GM23338 (cell line): ENCODE results near the gene KISS1R. TPM values are rescaled to one million over a fixed set of nuclear protein-coding genes. Genes with fewer than 3 reads are reported as not detected.

Experiments
- ATAC-seq: fragments of 200-7000 bp; cut with Tn5 transposase; 3 replicates; pipeline ENCODE4 v1.9.1; 2020
- DNase-seq: peaks from one replicate; pipeline ENCODE4 v3.0.0-alpha.2; 2015; ENCODE audit warnings: low spot score
- H2AFZ ChIP-seq: fragments of 200-600 bp; sonication (generic); 2 replicates; pipeline ENCODE4 v1.8.0; 2016; ENCODE audit warnings: antibody characterized with exemption, mild to moderate bottlenecking, moderate library complexity
- H3F3A ChIP-seq: fragments of 200-600 bp; sonication (generic); replicated peaks from 2 replicates; pipeline ENCODE4 v1.8.0; 2017; ENCODE audit warnings: antibody characterized with exemption, mixed run types, low read depth
- H3K27ac ChIP-seq: fragments of 200-600 bp; sonication (generic); 2 replicates; pipeline ENCODE4 v1.6.1; 2016; ENCODE audit warnings: low read depth
- H3K27me3 ChIP-seq: fragments of 200-600 bp; sonication (generic); 2 replicates; pipeline ENCODE4 v1.8.0; 2016; ENCODE audit warnings: mild to moderate bottlenecking, mixed run types, moderate library complexity; ENCODE audit not compliant: insufficient read depth
- H3K36me3 ChIP-seq: fragments of 200-600 bp; sonication (generic); 2 replicates; pipeline ENCODE4 v1.8.0; 2016; ENCODE audit warnings: mild to moderate bottlenecking; ENCODE audit not compliant: insufficient read depth
- H3K4me1 ChIP-seq: fragments of 200-600 bp; sonication (generic); 2 replicates; pipeline ENCODE4 v1.8.0; 2016; ENCODE audit warnings: mild to moderate bottlenecking, moderate library complexity; ENCODE audit not compliant: insufficient read depth
- H3K4me2 ChIP-seq: fragments of 200-600 bp; sonication (generic); 2 replicates; pipeline ENCODE4 v1.7.1; 2017; ENCODE audit warnings: mixed run types
- H3K4me3 ChIP-seq: fragments of 200-600 bp; sonication (generic); 2 replicates; pipeline ENCODE4 v1.6.1; 2016; ENCODE audit warnings: mixed run types
- H3K79me2 ChIP-seq: fragments of 200-600 bp; sonication (generic); replicated peaks from 2 replicates; pipeline ENCODE4 v1.8.0; 2017; ENCODE audit warnings: mild to moderate bottlenecking; ENCODE audit not compliant: insufficient read depth
- H3K9me2 ChIP-seq: fragments of 200-600 bp; sonication (generic); 2 replicates; pipeline ENCODE4 v1.8.0; 2017; ENCODE audit not compliant: insufficient read depth
- H4K20me1 ChIP-seq: fragments of 200-600 bp; sonication (generic); replicated peaks from 2 replicates; pipeline ENCODE4 v1.8.0; 2017; ENCODE audit warnings: mild to moderate bottlenecking; ENCODE audit not compliant: insufficient read depth
- H3K27ac Mint-ChIP-seq: 2 replicates; pipeline ENCODE4 v1.8.0; 2020; ENCODE audit warnings: inconsistent platforms, mild to moderate bottlenecking, moderate library complexity, mixed read lengths
- H3K27me3 Mint-ChIP-seq: 3 replicates; pipeline ENCODE4 v1.8.0; 2022; ENCODE audit warnings: low read depth, mild to moderate bottlenecking, moderate library complexity, mixed read lengths, inconsistent platforms; ENCODE audit not compliant: insufficient read depth, poor library complexity
- H3K36me3 Mint-ChIP-seq: 3 replicates; pipeline ENCODE4 v1.8.0; 2021; ENCODE audit warnings: low read depth, mild to moderate bottlenecking, inconsistent platforms, moderate library complexity, mixed read lengths
- H3K4me1 Mint-ChIP-seq: 3 replicates; pipeline ENCODE4 v1.8.0; 2020; ENCODE audit warnings: mild to moderate bottlenecking, inconsistent platforms, mixed read lengths
- H3K4me3 Mint-ChIP-seq: 3 replicates; pipeline ENCODE4 v1.8.0; 2021; ENCODE audit warnings: moderate library complexity, mild to moderate bottlenecking, inconsistent platforms, mixed read lengths
- H3K9me3 Mint-ChIP-seq: 3 replicates; pipeline ENCODE4 v1.8.0; 2020; ENCODE audit warnings: moderate library complexity, mild to moderate bottlenecking, inconsistent platforms, mixed read lengths
- CREB1 ChIP-seq: fragments of 250-450 bp; sonication (Bioruptor Pico); IDR thresholded peaks from 2 replicates; pipeline ENCODE4 v1.5.0; 2020; ENCODE audit warnings: low read depth, mild to moderate bottlenecking, moderate library complexity
- EZH2 ChIP-seq: fragments of 200-600 bp; sonication (generic); IDR thresholded peaks from one replicate; pipeline ENCODE4 v1.8.0; 2017; ENCODE audit warnings: antibody characterized with exemption, mild to moderate bottlenecking, low read depth; ENCODE audit not compliant: unreplicated experiment
- EZH2phosphoT487 ChIP-seq: fragments of 200-600 bp; sonication (generic); IDR thresholded peaks from one replicate; pipeline ENCODE4 v1.8.1; 2018; ENCODE audit warnings: antibody characterized with exemption; ENCODE audit not compliant: unreplicated experiment
- JUNB ChIP-seq: IDR thresholded peaks from one replicate; pipeline ENCODE4 v1.6.1; 2016; ENCODE audit warnings: antibody characterized with exemption; ENCODE audit not compliant: unreplicated experiment
- NANOG ChIP-seq: IDR thresholded peaks from 2 replicates; pipeline ENCODE4 v1.6.1; 2016; ENCODE audit warnings: antibody characterized with exemption, borderline replicate concordance
- ZNF114 ChIP-seq: fragments of 250-450 bp; sonication (Bioruptor Pico); IDR thresholded peaks from 2 replicates; pipeline ENCODE4 v1.5.0; 2020; ENCODE audit warnings: mild to moderate bottlenecking, moderate library complexity
- ZNF331 ChIP-seq: fragments of 250-450 bp; sonication (Bioruptor Pico); IDR thresholded peaks from 2 replicates; pipeline ENCODE4 v1.5.0; 2020; ENCODE audit warnings: low read depth, mild to moderate bottlenecking, moderate library complexity
- polyA plus RNA-seq: library from polyadenylated mRNA; unstranded; fragments of >200 nt; fragmentation: Nextera tagmentation; extraction: Ambion mirVana; gene quantifications from 2 replicates; pipeline ENCODE4 v1.2.1, GENCODE V29; 2016
- total RNA-seq: library from RNA; depleted of rRNA; stranded (reverse); fragments of >200 nt; shearing (Covaris generic); gene quantifications from 2 replicates; pipeline ENCODE4 v1.2.3, GENCODE V29; 2014
- TF ChIP-seq, protein P1 (sequence below): IDR thresholded peaks from 2 replicates; pipeline ENCODE4 v1.6.1; 2016; ENCODE audit warnings: antibody characterized with exemption
- TF ChIP-seq, protein P2 (sequence below): IDR thresholded peaks from one replicate; pipeline ENCODE4 v1.6.1; 2018; ENCODE audit warnings: antibody characterized with exemption; ENCODE audit not compliant: unreplicated experiment
- TF ChIP-seq, protein P3 (sequence below): fragments of 250-450 bp; sonication (Bioruptor Pico); IDR thresholded peaks from 2 replicates; pipeline ENCODE4 v1.5.0; 2020; ENCODE audit warnings: mild to moderate bottlenecking, moderate library complexity
- TF ChIP-seq, protein P4 (sequence below), 2 experiments: fragments of 200-600 bp in 1 of 2; sonication (generic) in 1 of 2; conservative IDR thresholded peaks; 2 replicates each; pipeline versions ENCODE4 v1.5.1 to v1.6.1; 2016 to 2017; ENCODE audit warnings: antibody characterized with exemption in 2 of 2, low read depth in 2 of 2, mild to moderate bottlenecking in 2 of 2, moderate library complexity in 1 of 2

KISS1R gene
- total and polyA plus RNA-seq, 2 experiments from 2014 or later = 0.78 to 4.0 TPM

DNA sequence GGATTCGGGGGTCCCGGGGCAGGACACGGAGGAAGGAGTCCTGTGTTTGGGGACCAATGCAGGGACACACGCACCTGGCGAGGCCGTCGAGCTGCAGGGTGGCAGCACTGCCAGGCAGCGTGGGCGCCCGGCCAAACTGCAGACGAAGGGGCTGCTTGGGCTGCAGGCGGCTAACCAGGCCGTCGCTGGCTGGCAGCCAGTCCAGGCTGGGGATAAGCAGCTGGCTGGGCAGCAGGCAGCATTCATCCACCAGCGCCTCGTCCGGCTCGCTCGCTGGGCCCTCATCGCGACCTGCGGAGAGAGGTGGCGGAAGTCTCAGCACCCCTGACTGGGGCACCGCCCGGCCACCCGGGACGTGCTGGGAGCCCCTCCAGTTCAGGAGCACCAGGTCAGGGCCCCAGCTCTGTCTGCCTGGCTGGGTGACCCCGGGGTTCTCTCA lies 46.2 kb upstream of the KISS1R start (continued):
- TF ChIP-seq JUNB (no peak), EZH2phosphoT487 (no peak), CREB1 (CRISPR knock-in tag) (no peak), ZNF331 (CRISPR knock-in tag) (no peak), NANOG (no peak)
- TF ChIP-seq, protein P1, sequence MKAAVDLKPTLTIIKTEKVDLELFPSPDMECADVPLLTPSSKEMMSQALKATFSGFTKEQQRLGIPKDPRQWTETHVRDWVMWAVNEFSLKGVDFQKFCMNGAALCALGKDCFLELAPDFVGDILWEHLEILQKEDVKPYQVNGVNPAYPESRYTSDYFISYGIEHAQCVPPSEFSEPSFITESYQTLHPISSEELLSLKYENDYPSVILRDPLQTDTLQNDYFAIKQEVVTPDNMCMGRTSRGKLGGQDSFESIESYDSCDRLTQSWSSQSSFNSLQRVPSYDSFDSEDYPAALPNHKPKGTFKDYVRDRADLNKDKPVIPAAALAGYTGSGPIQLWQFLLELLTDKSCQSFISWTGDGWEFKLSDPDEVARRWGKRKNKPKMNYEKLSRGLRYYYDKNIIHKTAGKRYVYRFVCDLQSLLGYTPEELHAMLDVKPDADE = no peak

DNA sequence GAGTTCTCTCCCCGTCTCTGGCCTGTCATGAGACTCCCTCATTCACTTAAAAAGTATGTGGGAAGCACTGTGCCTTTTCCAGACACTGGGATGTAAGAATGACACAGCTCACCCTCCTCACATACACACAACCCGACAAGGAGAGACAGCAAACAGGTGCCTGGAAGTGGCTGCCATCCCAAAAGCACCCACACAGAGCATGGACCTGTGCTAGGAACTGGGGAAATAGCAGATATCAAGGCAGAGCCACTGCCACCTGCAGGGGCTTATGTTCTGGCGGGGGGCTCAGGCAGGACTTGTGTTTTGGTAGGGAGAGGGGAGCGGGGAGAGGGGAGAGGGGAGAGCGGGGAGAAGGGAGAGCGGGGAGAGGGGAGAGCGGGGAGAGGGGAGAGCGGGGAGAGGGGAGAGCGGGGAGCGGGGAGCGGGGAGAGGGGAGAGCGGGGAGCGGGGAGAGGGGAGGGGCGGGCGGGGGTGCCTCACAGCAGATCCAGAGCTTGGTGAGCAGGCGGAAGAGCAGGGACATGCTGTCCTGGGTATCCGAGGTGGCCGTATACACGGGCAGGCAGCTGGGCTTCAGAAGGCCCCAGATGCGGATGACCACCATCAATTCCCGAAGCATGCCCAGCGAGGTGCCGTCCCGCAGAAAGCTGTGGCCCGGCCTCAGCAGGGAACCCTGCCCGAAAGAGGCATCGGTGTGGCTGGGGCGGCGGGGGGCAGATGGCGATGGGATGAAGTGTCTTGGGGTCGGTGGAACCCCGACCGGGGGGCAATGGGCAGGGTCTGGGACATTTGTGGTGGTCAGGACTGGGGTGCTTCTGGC lies 45.5 kb upstream of the KISS1R start:
- H3K9me3 Mint-ChIP-seq = peaks cover 11% of the 10 kb centered on the region
- H3K36me3 ChIP-seq = no peaks in the 10 kb centered on the region; the same call in 1 of the 2 replicates
- no peaks in the 10 kb centered on the region for H4K20me1 ChIP-seq
- peak; percentile 89 for DNase-seq
- H3F3A ChIP-seq = peaks cover 19% of the 10 kb centered on the region
- H2AFZ ChIP-seq = no peak overlapping the region
- H3K4me3 Mint-ChIP-seq = peak overlapping the region; percentile 54; the same call in 2 of the 3 replicates
- no peaks in the 10 kb centered on the region for H3K27me3 ChIP-seq
- peaks cover 5% of the 10 kb centered on the region for H3K4me1 Mint-ChIP-seq
- H3K4me1 ChIP-seq = no peaks in the 10 kb centered on the region
- no peak overlapping the region for H3K27ac ChIP-seq
- no peaks in the 10 kb centered on the region for H3K79me2 ChIP-seq
- no peak overlapping the region for H3K4me2 ChIP-seq
- H3K4me3 ChIP-seq = no peak overlapping the region
- H3K9me2 ChIP-seq = no peaks in the 10 kb centered on the region
- peak; percentile 13 for ATAC-seq
- H3K36me3 Mint-ChIP-seq = peaks cover 50% of the 10 kb centered on the region
- peaks cover 28% of the 10 kb centered on the region for H3K27me3 Mint-ChIP-seq
- no peak overlapping the region; the same call in 1 of the 2 replicates for H3K27ac Mint-ChIP-seq
- TF ChIP-seq JUNB (no peak), ZNF331 (CRISPR knock-in tag) (no peak), ZNF114 (CRISPR knock-in tag) (no peak), NANOG (no peak), EZH2 (no peak)
- TF ChIP-seq, protein P2, sequence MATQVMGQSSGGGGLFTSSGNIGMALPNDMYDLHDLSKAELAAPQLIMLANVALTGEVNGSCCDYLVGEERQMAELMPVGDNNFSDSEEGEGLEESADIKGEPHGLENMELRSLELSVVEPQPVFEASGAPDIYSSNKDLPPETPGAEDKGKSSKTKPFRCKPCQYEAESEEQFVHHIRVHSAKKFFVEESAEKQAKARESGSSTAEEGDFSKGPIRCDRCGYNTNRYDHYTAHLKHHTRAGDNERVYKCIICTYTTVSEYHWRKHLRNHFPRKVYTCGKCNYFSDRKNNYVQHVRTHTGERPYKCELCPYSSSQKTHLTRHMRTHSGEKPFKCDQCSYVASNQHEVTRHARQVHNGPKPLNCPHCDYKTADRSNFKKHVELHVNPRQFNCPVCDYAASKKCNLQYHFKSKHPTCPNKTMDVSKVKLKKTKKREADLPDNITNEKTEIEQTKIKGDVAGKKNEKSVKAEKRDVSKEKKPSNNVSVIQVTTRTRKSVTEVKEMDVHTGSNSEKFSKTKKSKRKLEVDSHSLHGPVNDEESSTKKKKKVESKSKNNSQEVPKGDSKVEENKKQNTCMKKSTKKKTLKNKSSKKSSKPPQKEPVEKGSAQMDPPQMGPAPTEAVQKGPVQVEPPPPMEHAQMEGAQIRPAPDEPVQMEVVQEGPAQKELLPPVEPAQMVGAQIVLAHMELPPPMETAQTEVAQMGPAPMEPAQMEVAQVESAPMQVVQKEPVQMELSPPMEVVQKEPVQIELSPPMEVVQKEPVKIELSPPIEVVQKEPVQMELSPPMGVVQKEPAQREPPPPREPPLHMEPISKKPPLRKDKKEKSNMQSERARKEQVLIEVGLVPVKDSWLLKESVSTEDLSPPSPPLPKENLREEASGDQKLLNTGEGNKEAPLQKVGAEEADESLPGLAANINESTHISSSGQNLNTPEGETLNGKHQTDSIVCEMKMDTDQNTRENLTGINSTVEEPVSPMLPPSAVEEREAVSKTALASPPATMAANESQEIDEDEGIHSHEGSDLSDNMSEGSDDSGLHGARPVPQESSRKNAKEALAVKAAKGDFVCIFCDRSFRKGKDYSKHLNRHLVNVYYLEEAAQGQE = no peak
- TF ChIP-seq, protein P3, sequence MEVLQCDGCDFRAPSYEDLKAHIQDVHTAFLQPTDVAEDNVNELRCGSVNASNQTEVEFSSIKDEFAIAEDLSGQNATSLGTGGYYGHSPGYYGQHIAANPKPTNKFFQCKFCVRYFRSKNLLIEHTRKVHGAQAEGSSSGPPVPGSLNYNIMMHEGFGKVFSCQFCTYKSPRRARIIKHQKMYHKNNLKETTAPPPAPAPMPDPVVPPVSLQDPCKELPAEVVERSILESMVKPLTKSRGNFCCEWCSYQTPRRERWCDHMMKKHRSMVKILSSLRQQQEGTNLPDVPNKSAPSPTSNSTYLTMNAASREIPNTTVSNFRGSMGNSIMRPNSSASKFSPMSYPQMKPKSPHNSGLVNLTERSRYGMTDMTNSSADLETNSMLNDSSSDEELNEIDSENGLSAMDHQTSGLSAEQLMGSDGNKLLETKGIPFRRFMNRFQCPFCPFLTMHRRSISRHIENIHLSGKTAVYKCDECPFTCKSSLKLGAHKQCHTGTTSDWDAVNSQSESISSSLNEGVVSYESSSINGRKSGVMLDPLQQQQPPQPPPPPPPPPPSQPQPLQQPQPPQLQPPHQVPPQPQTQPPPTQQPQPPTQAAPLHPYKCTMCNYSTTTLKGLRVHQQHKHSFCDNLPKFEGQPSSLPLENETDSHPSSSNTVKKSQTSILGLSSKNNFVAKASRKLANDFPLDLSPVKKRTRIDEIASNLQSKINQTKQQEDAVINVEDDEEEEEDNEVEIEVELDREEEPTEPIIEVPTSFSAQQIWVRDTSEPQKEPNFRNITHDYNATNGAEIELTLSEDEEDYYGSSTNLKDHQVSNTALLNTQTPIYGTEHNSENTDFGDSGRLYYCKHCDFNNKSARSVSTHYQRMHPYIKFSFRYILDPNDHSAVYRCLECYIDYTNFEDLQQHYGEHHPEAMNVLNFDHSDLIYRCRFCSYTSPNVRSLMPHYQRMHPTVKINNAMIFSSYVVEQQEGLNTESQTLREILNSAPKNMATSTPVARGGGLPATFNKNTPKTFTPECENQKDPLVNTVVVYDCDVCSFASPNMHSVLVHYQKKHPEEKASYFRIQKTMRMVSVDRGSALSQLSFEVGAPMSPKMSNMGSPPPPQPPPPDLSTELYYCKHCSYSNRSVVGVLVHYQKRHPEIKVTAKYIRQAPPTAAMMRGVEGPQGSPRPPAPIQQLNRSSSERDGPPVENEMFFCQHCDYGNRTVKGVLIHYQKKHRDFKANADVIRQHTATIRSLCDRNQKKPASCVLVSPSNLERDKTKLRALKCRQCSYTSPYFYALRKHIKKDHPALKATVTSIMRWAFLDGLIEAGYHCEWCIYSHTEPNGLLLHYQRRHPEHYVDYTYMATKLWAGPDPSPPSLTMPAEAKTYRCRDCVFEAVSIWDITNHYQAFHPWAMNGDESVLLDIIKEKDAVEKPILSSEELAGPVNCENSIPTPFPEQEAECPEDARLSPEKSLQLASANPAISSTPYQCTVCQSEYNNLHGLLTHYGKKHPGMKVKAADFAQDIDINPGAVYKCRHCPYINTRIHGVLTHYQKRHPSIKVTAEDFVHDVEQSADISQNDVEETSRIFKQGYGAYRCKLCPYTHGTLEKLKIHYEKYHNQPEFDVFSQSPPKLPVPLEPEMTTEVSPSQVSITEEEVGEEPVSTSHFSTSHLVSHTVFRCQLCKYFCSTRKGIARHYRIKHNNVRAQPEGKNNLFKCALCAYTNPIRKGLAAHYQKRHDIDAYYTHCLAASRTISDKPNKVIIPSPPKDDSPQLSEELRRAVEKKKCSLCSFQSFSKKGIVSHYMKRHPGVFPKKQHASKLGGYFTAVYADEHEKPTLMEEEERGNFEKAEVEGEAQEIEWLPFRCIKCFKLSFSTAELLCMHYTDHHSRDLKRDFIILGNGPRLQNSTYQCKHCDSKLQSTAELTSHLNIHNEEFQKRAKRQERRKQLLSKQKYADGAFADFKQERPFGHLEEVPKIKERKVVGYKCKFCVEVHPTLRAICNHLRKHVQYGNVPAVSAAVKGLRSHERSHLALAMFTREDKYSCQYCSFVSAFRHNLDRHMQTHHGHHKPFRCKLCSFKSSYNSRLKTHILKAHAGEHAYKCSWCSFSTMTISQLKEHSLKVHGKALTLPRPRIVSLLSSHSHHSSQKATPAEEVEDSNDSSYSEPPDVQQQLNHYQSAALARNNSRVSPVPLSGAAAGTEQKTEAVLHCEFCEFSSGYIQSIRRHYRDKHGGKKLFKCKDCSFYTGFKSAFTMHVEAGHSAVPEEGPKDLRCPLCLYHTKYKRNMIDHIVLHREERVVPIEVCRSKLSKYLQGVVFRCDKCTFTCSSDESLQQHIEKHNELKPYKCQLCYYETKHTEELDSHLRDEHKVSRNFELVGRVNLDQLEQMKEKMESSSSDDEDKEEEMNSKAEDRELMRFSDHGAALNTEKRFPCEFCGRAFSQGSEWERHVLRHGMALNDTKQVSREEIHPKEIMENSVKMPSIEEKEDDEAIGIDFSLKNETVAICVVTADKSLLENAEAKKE = no peak
- TF ChIP-seq, protein P4, sequence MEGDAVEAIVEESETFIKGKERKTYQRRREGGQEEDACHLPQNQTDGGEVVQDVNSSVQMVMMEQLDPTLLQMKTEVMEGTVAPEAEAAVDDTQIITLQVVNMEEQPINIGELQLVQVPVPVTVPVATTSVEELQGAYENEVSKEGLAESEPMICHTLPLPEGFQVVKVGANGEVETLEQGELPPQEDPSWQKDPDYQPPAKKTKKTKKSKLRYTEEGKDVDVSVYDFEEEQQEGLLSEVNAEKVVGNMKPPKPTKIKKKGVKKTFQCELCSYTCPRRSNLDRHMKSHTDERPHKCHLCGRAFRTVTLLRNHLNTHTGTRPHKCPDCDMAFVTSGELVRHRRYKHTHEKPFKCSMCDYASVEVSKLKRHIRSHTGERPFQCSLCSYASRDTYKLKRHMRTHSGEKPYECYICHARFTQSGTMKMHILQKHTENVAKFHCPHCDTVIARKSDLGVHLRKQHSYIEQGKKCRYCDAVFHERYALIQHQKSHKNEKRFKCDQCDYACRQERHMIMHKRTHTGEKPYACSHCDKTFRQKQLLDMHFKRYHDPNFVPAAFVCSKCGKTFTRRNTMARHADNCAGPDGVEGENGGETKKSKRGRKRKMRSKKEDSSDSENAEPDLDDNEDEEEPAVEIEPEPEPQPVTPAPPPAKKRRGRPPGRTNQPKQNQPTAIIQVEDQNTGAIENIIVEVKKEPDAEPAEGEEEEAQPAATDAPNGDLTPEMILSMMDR (conservative IDR thresholded peaks at IDR 0.05; ENCODE audit: low read depth in 2 of 2) = no peak
